ENCODE data around the gene SCAPER.

DNA sequence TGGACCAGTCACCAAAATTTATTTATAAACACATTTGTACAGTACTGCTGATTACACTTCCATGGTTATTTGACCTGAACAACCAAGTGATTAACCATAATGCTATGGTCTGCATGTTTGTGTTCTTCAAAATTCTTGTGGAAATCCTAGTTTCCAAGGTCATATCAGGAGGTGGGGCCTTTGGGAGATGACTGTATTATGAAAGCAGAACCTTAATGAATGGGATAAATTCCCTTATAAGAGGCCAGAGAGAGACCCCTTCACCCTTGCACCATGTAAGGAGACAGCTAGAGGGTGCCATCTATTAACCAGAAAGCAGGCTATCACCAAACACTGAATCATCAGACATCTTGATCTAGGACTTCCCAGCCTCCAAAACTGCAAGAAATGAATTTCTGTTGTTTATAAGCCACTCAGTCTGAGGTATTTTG, 1.9 kb downstream of the SCAPER start:
- no peak for TF ChIP-seq SIN3A (IDR thresholded peaks at IDR 0.05; ENCODE audit: borderline replicate concordance, insufficient read depth, low read depth, low read length)
- TF ChIP-seq, protein P1, sequence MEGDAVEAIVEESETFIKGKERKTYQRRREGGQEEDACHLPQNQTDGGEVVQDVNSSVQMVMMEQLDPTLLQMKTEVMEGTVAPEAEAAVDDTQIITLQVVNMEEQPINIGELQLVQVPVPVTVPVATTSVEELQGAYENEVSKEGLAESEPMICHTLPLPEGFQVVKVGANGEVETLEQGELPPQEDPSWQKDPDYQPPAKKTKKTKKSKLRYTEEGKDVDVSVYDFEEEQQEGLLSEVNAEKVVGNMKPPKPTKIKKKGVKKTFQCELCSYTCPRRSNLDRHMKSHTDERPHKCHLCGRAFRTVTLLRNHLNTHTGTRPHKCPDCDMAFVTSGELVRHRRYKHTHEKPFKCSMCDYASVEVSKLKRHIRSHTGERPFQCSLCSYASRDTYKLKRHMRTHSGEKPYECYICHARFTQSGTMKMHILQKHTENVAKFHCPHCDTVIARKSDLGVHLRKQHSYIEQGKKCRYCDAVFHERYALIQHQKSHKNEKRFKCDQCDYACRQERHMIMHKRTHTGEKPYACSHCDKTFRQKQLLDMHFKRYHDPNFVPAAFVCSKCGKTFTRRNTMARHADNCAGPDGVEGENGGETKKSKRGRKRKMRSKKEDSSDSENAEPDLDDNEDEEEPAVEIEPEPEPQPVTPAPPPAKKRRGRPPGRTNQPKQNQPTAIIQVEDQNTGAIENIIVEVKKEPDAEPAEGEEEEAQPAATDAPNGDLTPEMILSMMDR (IDR thresholded peaks at IDR 0.05): peak; percentile 67
- no peak for TF ChIP-seq POLR2AphosphoS5 (IDR thresholded peaks at IDR 0.05; ENCODE audit: low read depth, low read length)
- TF ChIP-seq, protein P2, sequence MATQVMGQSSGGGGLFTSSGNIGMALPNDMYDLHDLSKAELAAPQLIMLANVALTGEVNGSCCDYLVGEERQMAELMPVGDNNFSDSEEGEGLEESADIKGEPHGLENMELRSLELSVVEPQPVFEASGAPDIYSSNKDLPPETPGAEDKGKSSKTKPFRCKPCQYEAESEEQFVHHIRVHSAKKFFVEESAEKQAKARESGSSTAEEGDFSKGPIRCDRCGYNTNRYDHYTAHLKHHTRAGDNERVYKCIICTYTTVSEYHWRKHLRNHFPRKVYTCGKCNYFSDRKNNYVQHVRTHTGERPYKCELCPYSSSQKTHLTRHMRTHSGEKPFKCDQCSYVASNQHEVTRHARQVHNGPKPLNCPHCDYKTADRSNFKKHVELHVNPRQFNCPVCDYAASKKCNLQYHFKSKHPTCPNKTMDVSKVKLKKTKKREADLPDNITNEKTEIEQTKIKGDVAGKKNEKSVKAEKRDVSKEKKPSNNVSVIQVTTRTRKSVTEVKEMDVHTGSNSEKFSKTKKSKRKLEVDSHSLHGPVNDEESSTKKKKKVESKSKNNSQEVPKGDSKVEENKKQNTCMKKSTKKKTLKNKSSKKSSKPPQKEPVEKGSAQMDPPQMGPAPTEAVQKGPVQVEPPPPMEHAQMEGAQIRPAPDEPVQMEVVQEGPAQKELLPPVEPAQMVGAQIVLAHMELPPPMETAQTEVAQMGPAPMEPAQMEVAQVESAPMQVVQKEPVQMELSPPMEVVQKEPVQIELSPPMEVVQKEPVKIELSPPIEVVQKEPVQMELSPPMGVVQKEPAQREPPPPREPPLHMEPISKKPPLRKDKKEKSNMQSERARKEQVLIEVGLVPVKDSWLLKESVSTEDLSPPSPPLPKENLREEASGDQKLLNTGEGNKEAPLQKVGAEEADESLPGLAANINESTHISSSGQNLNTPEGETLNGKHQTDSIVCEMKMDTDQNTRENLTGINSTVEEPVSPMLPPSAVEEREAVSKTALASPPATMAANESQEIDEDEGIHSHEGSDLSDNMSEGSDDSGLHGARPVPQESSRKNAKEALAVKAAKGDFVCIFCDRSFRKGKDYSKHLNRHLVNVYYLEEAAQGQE (IDR thresholded peaks at IDR 0.05; ENCODE audit: insufficient read depth in 1 of 2, low read depth in 2 of 2, low read length in 1 of 2): no peak
